Bronchial epithelial cell (primary cell): ENCODE measurements around the gene PCSK7. TPM values are rescaled to one million over a fixed set of nuclear protein-coding genes. Genes with fewer than 3 reads are reported as not detected.

Experiments
- DNase-seq: peaks from one replicate; pipeline ENCODE4 v3.0.0-alpha.2; 2010; ENCODE audit warnings: low read depth
- FAIRE-seq: peaks from 2 replicates; lab custom pipeline; 2011; peaks lifted over from hg19 to GRCh38; lab: Jason Lieb, UNC
- H3K27me3 ChIP-seq: 2 replicates; pipeline ENCODE4 v1.5.1; 2011; ENCODE audit warnings: low read length; ENCODE audit not compliant: control insufficient read depth, insufficient read depth
- H3K36me3 ChIP-seq: 2 replicates; pipeline ENCODE4 v1.5.1; 2011; ENCODE audit warnings: low read length; ENCODE audit not compliant: control insufficient read depth, insufficient read depth
- H3K4me3 ChIP-seq: 2 replicates; pipeline ENCODE4 v1.5.1; 2011; ENCODE audit warnings: mild to moderate bottlenecking, low read depth, low read length, control low read depth
- CTCF ChIP-seq: IDR thresholded peaks from 2 replicates; pipeline ENCODE4 v1.5.1; 2011; ENCODE audit warnings: mild to moderate bottlenecking, moderate library complexity, low read length, control low read depth, inconsistent platforms; ENCODE audit not compliant: insufficient read depth, severe bottlenecking
- total RNA-seq: library from RNA; depleted of rRNA; stranded (reverse); fragments of >200 nt; gene quantifications from 2 replicates; pipeline ENCODE4 v1.2.1, GENCODE V29; 2014

PCSK7 gene
- total RNA-seq, 1 donor from 2014 or later, result 27.9 TPM

- DNase-seq (no peak), FAIRE-seq (no peak)
- no peaks in the 10 kb centered on the region for H3K27me3 ChIP-seq
- TF ChIP-seq CTCF, result no peak
- no peak overlapping the region for H3K4me3 ChIP-seq
- H3K36me3 ChIP-seq, result peaks cover 6% of the 10 kb centered on the region
These were observed 26.6 kb downstream of the PCSK7 start for GRCh38 chr11:117205211-117205818.

- Histone ChIP-seq H3K4me3 (no peak overlapping the region), H3K27me3 (no peaks in the 10 kb centered on the region), H3K36me3 (peaks cover 6% of the 10 kb centered on the region)
- no peak for DNase-seq
- no peak for FAIRE-seq
- TF ChIP-seq CTCF, result no peak
These were observed 27.4 kb downstream of the PCSK7 start for GRCh38 chr11:117204283-117205080.

- no peak overlapping the region for H3K4me3 ChIP-seq
- no peak for FAIRE-seq
These were observed 28.8 kb downstream of the PCSK7 start for GRCh38 chr11:117203069-117203407.

GRCh38 chr11:117202386-117203068 is 29.3 kb downstream of the PCSK7 start:
- H3K27me3 ChIP-seq, result no peaks in the 10 kb centered on the region
- TF ChIP-seq CTCF, result no peak
- H3K36me3 ChIP-seq, result peaks cover 6% of the 10 kb centered on the region
- H3K4me3 ChIP-seq, result no peak overlapping the region
- DNase-seq (no peak), FAIRE-seq (no peak)

More at GRCh38 chr11:117203069-117203407, 28.8 kb downstream of the PCSK7 start:
- no peak for TF ChIP-seq CTCF
- no peak for DNase-seq
- Histone ChIP-seq H3K27me3 (no peaks in the 10 kb centered on the region), H3K36me3 (peaks cover 6% of the 10 kb centered on the region)

GRCh38 chr11:117201658-117202305 is 30.1 kb downstream of the PCSK7 start:
- H3K36me3 ChIP-seq, result peaks cover 6% of the 10 kb centered on the region
- TF ChIP-seq CTCF, result no peak
- H3K27me3 ChIP-seq, result no peaks in the 10 kb centered on the region
- FAIRE-seq, result no peak
- DNase-seq, result no peak
- H3K4me3 ChIP-seq, result no peak overlapping the region
